ENCODE measurements around the gene FAT1.

GRCh38 chr4:186628058-186628711, 95.5 kb downstream of the FAT1 start:
- TF ChIP-seq SUZ12 (IDR thresholded peaks at IDR 0.05) (no peak), FOXA1 (IDR thresholded peaks at IDR 0.05) (no peak), LEF1 (IDR thresholded peaks at IDR 0.05; ENCODE audit: borderline replicate concordance) (no peak), TARDBP (IDR thresholded peaks at IDR 0.05) (no peak), ELF4 (IDR thresholded peaks at IDR 0.05) (no peak), HDGF (IDR thresholded peaks at IDR 0.05; ENCODE audit: borderline replicate concordance) (no peak), SP1 (IDR thresholded peaks at IDR 0.05) (no peak), CTBP1 (IDR thresholded peaks at IDR 0.05; ENCODE audit: borderline replicate concordance) (no peak)
